ENCODE results near the gene GINS1.

- TF ChIP-seq CTCF (IDR thresholded peaks at IDR 0.05 in 2 of 3, conservative IDR thresholded peaks at IDR 0.05 in 1 of 3; ENCODE audit: borderline replicate concordance in 1 of 3, insufficient read depth in 1 of 3, low read depth in 2 of 3, low read length in 2 of 3) = no peak
- TF ChIP-seq POLR2A (IDR thresholded peaks at IDR 0.05; ENCODE audit: borderline replicate concordance, extremely low read depth, insufficient read depth, insufficient read length) = no peak
- TF ChIP-seq EZH2 (IDR thresholded peaks at IDR 0.05) = no peak
- no peak for TF ChIP-seq POLR2AphosphoS5 (IDR thresholded peaks at IDR 0.05; ENCODE audit: low read depth, low read length)
- no peak for TF ChIP-seq ZFX (IDR thresholded peaks at IDR 0.05)
These were observed 58.0 kb downstream of the GINS1 start for GRCh38 chr20:25465243-25466135.

Data from HCT116 (cell line).